Amniotic epithelial cell (primary cell): Measurements from ENCODE around the gene SAPCD1.
"Not testable (repeated sequence)": the region's sequence is repeated elsewhere in the genome, so short reads cannot be mapped to it uniquely, and the experiment has no call there.

Source experiments
- DNase-seq: peaks from one replicate; pipeline ENCODE4 v3.0.0-alpha.2; 2010; ENCODE audit warnings: low read depth

Gene SAPCD1

GRCh38 chr6:31801031-31801927 is 38.8 kb downstream of the SAPCD1 start:
- DNase-seq = not testable (repeated sequence)

GRCh38 chr6:31805939-31806469 is 43.5 kb downstream of the SAPCD1 start:
- DNase-seq = no peak

DNA sequence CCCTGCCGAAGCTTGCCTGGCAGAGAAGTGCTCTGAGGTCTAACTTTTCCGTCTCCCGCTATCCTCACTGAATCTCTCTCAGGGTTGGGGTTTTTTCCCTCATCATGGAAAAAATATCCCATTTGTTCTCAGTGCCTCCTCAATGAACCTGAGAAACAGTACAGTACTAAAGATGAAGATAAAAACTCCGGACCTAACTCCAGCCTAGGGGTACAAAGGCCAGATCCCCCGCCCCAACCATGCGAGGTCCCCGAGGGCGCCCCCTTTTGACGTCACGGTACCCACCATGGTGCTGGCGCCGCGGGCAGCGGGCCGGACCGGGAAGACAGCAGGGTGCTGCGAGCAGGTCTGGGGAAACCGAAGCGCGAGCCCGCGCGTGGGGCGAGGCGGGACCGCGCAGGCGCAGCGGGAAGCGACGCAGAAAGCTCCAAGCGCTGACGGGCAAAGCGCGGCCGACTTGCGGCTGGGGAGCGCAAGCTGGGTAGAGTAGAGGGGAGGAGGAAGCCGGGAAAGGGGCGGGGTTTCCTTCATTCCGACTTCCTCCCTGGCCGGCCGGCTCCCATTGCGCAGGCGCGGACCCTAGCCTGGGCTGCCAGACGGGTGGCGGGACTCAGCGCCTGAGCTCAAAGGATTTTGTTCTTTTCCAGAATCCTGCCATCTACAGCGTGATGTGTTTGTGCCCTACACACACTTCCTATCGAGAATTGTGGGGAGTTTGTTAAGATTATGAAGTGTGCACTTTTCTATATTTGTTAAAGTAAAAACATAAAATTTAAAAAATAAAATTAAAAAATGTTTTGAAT is 44.2 kb downstream of the SAPCD1 start, which contains the start of gene LSM2:
Gene LSM2 (minus strand): TSS at position 497 of the 803 bp plus-strand sequence. CDS start 209 bp downstream, at position 288.
- peak; percentile 95 for DNase-seq

- DNase-seq = not testable (repeated sequence)
Observed at GRCh38 chr6:31808599-31808998, 46.1 kb downstream of the SAPCD1 start.

GRCh38 chr6:31811645-31812044 is 49.2 kb downstream of the SAPCD1 start:
- DNase-seq = no peak

GRCh38 chr6:31813465-31813849 is 51.0 kb downstream of the SAPCD1 start:
- DNase-seq = no peak
